HUDEP-2 (cell line): Measurements from ENCODE around the gene SCAP.

ENCODE experiments used
- DNase-seq, 76 experiments: peaks; one replicate each; lab custom pipeline; 2025; ENCODE audit not compliant: unreplicated experiment in 76 of 76; lab: John Stamatoyannopoulos, UW

The SCAP gene

DNA sequence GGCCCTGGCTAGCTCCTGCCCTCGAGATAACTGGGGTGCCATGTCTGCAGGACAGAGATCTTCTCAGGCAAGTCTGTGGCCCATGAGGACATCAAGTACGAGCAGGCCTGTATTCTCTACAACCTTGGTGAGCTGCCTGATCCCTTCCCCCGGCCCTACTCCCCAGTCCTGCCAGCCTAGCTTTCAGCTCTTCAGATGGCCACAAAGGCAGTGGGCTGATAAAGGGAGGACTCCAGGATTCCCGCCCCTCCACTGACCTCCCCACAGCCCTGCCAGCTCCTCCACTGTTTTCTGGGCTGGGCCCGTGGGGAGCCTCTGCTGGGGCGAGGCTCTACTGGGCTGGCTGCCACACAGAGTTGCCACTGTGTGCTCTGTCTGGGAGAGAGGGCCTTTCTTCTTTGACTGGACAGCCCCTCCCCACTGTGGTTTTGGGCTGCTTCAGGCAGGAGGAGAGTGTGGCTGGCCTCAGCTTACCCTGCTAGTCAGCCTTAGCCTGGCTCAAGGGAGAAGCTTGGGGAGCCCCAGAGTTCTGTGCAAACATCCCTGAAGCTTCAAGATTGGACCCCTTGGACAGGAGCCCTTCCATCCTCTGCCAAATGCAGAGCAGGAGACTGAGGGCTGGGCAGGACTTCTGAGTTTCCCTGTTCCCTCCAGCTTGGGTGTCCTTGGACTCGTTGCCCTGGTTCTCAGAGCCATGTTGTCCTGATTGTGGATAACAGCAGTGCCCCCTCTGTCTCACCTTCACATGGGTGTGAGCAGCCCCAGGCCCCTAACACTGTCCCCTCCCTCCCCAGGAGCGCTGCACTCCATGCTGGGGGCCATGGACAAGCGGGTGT is 70.6 kb downstream of the SCAP start:
- peak in 71 of 76 experiments; percentile 7 to 82 (median 59) for DNase-seq

DNA sequence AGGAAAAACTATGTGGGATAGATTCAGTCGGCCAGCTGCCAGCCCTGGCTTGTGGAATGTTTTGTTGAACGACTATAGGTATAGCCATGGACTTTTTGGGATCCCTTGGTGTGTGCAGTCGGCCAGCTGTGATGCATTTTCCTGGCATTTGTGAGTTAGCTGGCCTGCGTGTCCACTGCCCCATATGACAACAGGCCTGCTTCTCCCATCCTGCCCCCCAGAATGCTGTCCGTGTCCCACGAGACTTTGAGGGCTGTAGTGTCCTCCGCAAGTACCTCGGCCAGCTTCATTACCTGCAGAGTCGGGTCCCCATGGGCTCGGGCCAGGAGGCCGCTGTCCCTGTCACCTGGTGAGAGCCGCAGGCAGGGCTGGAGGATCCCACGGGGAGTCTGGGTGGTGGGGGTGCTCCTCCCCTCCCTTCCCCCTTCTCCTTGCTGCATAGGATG is 71.3 kb downstream of the SCAP start:
- no peak for DNase-seq

DNA sequence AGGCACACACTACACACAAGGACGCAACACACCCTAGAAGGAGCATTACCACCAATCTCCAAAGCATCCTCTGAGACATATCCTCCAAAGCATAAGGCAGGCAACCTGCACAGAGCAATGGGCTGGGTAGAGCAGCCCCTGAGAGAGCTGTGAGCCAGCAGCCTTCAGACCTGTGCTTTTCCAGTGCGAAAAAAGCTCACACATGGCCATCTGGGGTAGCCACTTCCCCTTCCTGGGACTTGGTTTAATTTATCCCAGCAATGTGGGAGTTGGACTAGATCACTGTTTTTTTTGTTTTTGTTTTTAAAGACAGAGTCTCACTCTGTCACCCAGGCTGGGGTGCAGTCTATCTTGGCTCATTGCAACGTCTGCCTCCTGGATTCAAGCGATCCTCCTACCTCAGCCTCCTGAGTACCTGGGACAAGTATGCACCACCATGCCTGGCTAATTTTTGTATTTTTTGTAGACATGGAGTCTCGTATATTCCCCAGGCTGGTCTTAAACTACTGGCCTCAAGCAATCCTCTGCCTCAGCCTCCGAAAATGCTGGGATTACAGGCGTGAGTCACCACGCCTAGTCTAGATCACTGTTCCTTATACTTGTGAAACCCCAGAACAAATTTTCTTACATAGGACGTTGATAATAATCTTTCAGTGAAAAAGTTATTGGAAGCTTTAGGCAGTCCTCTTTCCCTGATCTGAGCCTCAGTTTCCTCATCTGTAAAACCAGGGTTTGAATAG is 76.0 kb downstream of the SCAP start:
- DNase-seq, result no peak

DNA sequence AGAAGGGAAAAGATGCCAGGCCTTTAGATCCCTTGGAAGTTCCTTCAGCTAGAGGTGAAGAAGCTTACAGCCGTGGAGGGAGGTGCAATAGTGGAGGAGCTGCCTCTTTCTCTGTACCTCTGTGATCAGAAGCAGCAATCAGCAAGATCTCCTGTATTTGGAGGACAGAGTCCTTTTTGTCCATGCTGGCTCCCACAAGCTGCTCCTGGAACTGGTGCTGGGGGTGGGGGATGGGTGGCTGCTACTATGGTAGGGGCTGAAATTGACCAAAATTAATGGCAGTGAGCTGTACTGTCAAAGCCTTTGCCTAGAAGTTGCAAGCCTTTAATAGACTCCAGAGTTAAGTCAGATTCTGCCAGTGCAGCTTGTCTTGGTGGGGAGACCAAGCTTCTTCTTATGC is 76.7 kb downstream of the SCAP start:
- no peak for DNase-seq

DNA sequence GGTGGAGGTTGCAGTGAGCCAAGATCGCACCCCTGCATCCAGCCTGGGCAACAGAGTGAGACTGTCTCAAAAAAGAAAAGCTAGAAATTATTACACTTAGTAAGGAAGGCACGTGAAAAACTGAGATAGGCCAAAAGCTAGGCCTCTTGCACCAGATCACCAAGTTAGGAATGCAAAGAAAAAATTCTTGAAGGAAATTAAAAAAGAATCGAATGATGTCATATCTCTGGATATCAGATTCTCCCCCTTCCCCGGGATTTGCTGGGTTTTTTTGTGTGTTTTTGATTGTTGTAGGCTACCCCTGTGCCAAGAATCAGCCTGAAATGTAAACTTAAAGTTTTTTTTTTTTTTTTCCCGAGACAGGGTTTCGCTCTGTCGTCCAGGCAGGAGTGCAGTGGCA is 77.5 kb downstream of the SCAP start:
- DNase-seq, result no peak

DNA sequence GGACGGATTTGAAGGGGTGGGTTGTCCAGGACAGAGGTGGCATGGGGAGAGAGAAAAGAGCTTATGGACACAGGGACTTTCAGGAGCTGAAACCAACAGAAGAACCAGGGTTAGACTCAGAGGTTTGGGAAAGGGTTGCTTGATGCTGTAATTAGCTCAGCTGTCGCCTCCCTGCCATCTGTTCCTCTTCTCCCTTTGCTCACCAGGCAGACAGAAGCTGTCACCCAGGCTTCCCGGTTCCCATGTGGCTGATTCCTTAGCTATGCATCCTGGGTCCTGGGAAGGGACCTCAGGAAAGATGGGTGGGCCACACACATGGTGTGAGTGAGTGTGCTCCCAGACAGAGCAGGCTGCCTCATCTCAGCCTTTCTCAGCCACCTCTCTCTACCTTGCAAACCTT is 80.9 kb downstream of the SCAP start:
- DNase-seq, result no peak

DNA sequence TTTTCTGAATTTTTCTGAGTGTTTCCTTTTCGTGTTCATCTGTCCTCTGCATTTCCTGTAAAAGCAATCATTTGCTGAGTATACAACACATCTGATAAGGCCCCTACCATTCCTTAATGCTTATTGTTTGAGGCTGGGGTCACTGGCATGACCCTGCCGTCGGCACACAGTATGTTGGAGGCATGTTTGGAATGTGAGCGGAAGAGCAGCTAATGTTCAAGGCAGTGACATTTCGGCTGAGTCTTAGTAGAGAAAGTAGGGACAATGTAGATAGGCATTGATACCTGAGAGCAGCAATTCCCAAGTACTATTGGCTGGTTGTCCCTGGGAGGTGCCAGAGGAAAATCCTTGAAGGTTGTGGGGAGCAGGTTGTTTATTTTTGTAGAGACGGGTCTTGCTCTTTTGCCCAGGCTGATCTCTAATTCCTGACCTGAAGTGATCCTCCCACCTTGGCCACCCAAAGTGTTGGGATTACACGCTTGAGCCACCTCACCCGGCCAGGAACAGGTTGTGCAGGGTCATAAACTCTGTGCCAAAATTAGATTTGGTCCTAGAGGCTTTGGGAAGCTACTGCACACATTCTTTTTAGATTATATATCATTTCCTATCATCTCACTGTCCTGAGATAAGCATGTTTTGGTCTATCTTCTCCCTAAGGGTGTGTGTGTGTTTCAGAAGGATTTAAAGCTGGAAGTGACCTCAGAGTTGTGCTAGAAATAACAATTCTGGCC is 81.4 kb downstream of the SCAP start:
- DNase-seq, result no peak

DNA sequence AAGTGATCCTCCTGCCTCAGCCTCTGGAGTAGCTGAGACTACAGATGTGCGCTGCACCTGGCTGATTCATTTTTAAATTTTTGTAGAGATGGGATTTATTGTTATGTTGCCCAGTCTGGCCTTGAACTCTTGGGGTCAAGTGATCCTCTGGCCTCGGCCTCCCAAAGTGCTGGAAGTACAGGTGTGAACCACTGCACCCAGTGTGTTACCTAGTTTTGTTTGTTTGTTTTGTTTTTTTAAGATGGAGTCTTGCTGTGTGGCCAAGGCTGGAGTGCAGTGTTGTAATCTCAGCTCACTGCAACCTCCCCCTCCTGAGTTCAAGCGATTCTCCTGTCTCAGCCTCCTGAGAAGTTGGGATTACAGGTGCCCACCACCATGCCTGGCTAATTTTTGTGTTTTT is 82.8 kb downstream of the SCAP start:
- no peak for DNase-seq

DNA sequence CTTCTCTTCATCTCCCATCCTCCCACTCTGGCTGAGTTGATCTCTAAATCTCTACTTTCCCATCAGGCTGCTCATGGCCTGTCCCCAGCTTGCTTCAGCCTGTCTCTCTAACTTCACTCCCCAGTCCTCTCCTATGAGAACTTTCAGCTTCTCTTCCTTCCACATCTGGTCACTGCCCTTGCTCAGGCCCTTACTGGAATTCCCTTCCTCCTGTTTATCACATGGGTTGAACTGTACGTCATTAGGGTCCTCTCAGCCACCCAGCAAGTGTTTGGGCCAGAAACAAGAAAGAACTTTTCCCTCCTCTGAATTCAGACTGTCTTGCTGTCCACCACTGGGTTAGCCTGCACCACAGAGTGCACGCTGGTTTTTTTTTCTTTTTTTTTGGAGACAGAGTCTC is 89.9 kb downstream of the SCAP start:
- no peak for DNase-seq

DNA sequence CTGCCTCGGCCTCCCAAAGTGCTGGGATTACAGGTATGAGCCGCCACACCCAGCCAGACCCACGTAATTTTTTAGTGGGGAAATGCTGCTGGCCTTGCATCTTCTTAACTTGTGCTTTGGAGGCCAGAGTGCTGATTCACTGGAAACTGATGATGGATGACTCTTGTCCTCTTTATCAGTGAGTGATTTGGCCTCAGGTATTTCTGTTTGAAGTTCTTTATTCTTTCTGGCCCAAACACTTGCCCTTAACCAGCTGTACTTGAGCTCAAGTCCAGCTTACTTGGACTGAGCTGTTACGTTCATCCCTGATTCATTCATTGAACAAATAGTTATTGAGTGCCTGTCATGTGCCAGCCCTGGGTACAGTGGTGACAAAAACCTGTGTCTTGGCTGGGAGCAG is 90.7 kb downstream of the SCAP start:
- no peak for DNase-seq

DNA sequence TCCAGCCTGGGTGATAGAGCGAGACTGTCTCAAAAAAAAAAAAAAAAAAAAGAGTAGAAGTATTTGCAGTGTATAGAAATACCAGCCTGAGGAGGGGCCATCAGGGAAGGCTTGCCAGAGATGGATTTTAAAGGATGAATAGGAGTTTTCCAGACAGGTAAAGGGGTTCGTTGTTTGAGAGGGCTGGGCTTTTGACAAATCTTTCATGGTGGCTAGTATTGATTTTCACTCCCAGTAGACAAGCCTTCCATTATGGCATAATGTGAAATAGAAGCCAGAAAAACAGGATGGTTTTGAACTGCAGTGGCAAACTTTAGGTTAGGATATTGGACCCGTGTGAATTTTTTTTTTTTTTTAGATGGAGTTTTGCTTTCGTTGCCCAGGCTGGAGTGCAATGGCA is 91.3 kb downstream of the SCAP start:
- no peak for DNase-seq

DNA sequence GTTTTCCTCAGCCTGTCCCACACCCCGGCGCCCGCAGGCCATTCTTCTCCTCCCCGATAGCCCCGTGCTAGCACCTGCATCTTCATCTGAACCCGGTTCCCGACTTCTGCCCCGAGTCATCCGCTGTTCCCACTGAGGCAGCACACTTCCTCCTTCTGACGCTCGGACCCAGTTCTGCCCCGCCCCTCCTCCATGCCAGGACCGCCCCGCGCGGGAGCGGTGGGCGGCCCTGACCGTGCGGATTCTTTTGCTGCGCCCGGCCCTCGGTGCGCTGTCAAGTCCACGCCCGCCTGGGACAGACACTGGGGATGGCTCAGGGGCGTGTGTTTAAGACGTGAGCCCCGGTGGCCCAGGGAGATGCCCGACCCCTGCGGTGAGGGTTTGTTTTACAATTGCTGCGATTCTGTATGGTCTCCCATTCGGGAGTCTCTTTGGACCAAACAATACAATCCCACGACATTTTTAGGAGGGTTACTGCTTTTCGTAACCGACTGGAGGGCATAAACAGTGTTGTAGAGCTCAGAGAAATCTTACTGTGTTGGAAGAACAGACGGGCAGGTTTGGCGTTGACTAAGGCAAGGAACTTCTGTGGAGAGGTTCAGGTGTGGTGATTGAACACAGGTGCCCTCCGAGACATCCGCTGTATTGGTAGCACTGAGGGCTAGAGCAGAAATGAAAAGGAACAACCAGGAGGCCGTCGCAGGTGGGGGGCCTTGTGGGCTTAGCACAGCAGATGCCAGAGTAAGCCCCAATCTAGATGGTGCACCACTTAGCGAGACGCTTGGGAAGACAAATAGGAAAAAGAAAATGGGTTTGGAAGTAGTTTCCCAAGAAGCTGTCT is 94.2 kb downstream of the SCAP start:
- peak in 73 of 76 experiments; percentile 33 to 89 (median 78) for DNase-seq

DNA sequence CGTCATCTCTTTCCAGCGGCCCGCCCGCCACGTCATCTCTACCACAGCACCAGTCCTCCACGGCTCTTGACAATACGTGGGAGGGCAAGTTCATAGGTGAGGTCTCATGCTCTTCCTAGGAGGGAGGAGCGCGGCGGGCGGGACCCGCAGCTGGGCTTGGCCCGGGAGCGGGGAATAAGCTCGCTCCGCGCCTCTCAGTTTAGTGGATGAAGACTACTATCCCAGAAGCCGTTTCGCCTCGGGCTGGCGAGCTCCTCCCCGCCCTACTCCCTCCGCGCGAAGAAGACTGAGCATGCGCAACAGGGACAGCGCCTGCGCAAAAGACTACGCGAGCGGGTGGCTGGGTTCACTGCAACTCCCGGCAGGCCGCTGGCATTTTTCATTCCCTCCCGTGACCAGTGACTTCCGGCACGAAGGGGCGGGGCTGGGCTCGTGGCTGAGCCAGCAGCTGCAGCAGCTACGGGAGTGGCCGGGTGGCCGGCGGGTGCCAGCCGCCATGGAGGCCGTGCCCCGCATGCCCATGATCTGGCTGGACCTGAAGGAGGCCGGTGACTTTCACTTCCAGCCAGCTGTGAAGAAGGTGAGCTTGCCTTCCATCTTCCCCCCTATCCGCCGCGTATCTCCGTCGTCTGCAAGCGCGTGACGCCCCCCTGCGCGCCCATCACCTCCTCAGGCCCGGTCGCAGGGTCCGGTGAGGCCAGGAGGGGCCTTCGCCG is 95.0 kb downstream of the SCAP start, which contains the start of gene PTPN23:
TSS of gene PTPN23 (plus strand) at position 421 of the 716 bp plus-strand sequence. CDS start at position 497, 76 bp downstream.
- peak; percentile 80 to 99 (median 98) for DNase-seq

DNA sequence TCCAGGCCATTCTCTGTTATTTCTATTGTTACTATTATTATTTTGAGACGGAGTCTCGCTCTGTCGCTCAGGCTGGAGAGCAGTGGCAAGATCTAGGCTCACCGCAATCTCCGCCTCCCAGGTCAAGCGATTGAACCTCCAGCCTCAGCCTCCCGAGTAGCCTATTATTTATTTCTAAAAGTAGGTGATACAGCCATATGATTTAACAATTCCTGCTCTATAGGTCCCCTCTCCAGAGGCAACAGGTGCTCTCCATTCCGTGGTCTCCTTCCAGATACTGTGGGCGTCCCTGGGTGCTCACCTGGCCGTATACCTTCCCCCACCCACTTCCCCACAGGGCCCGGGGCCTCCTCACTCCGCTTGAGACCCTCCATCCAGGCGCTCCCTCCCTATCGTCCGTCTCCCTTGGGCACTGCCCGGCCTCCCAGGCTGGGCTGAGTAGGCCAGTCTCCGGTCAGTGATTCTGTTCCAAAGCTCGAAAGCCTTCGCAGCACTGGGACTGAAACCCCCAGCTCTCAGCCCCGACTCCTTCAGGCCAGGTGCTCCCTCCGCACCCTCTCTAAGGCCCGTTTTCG is 95.6 kb downstream of the SCAP start:
- DNase-seq, result no peak

DNA sequence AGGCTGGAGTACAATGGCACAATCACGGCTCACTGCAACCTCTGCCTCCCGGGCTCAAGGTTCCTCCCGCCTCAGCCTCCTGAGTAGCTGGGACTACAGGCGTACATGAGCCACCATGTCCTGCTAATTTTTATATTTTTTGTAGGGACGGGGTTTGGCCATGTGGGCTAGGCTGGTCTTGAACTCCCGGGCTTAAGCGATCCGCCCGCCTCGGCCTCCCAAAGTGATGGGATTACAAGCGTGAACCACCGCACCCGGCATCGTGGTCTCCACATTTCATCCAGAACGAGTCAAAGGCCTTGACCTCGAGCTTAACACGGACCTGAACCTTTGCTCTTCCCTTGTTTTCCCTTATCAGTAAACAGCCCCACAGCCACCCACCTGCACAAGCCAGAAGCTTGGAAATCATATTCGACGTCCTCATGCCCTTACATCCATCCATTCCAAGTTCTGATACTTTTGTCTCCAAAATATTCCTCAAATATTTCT is 96.3 kb downstream of the SCAP start:
- no peak for DNase-seq

DNA sequence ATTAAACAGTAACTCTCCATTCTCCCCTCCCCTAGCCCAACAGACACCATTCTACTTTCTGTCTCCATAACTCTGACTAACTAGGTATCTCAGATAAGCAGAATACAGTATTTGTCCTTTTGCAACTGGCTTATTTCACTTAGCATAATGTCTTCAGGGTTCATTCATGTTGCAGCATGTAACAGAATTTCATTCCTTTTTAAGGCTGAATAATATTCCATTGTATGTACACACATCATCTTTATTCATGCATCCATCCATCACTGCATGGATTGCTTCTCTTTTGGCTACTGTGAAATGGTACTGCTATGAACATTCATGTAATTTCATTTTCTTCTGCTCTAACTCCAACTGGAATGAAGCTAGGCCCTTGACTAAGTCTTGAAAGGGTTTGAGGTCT is 96.9 kb downstream of the SCAP start:
- DNase-seq, result no peak

DNA sequence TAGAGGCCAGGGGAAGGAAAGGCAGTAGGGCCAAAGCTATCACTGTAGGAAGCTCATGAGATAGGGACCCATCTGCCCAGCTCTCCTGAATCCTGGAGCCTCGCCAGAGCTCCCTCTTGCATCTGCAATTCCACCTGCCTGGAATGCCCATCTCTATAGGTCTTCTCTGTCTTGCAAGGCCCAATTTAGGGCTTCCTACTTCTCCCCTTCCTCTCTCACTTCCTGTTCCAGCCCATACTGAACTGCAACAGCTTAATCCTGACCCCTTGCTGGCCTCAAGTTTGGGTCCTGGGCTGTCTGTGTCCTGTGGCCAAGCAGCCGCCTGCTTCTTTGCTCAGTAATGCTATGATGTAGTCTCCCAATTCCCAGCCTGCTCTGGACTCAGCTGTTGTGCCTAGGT is 98.6 kb downstream of the SCAP start:
- DNase-seq, result no peak

DNA sequence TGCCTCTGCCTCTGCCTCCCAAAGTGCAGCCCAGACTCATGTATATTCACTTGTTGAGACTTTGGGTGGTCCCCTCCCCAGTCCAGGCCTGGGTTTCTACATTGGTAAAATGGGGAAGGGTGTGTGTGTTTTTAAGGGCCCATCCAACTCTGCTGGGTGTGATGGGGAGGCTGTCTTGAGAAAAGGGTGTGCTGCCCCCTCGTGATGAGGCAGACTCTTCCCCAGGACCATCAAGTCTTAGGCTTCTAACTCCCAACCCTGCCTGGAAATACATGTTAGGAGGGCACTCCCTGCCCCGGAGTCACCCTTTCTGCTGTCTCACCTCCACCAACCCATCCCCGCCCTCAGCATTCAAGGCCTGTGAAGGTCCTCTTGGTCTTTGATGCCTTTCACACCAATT is 99.3 kb downstream of the SCAP start:
- DNase-seq, result no peak

DNA sequence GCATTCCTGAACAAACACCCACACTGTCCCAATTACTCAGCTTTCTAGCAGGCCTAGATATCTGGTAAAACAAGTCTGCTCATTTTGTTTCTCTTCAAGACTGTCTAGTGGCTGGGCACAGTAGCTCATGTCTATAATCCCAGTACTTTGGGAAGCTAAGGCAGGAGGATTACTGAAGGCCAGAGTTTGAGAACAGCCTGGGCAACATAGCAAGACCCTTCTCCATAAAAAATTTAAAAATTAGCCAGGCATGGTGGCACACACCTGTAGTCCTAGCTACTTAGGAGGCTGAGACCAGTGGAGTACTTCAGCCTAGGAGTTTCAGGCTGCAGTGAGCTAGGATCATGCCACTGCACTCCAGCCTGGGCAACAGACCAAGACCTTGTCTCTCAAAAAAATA is 101.2 kb downstream of the SCAP start:
- no peak for DNase-seq
